ENCODE measurements around the gene ERFE.
A peak's percentile ranks its signal among the peaks of the same experiment; 100 is the strongest.

ERFE gene

DNA sequence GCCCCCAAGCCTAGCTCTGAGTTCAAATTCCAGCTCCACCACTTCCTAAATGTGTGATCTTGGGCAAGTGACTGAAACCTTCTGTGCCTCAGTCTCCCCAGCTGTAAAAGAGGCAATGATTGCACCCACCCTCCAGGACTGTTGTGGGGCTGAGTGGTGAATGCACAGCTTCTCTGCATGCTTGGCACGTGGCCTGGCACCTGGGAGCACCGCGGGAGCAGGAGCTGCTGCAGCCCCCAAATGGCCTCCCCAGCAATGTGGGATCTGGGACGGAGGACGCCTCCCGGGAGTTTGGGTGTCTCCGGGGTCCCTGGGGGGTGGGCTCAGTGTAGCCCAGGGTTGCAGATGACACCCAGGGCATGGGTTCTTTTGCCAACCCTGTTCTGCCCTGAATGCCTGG lies 18.7 kb upstream of the ERFE start:
- DNase-seq (ENCODE audit: low read depth), result no peak

DNA sequence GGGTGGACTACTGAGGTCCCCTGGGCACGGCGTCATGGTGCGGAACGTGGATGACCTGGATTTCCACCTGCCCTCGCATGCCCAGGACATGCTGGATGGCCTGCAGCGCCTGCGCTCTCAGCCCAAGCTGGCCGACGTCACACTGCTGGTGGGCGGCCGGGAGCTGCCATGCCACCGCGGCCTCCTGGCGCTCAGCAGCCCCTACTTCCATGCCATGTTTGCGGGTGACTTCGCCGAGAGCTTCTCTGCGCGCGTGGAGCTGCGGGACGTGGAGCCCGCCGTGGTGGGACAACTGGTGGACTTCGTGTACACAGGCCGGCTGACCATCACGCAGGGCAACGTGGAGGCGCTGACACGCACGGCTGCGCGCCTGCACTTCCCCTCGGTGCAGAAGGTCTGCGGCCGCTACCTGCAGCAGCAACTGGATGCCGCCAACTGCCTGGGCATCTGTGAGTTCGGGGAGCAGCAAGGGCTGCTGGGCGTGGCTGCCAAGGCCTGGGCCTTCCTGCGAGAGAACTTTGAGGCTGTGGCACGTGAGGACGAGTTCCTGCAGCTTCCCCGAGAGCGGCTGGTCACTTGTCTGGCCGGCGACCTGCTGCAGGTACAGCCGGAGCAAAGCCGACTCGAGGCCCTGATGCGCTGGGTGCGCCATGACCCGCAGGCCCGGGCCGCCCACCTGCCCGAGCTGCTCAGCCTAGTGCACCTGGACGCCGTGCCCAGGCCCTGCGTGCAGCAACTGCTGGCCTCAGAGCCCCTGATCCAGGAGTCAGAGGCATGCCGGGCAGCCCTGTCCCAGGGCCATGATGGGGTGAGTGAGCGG lies 17.8 kb upstream of the ERFE start:
- DNase-seq (ENCODE audit: low read depth), result no peak

DNA sequence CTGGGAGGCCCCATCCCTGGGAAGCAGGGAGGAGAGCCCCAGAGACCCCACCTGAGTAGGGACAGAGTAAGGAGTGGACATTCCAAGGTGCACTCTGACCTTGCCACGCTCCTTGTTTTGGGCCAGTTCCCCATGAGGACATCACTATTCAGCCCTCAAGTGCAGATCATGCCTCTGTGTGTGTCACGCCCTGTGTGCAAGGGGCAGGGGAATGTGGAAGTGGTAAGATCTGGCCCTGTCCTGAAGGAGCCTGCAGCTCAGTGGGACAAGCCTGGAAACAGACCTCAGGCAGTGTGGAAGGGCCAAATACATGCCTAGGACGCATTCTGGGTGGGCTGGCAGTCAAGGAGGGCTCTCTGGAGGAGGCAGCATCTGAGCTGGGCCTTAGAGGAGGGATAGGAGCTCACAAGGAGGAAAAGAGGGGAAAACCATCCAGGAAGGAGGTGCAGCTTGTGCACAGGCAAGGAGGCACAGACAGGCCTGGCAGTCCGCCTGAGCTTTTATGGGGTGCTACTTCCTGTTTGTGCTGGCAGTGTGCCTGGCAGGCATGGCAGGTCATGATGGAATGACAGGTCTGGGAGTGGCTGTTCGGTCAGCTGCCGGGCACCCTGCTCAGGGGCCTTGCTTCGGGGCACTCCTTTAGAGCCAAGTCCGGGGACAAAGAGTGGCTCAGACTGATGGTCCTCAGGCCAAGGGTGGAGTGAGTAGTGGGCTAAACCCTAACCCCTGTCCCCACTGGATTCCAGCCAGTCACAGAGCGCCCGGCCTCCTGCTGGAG lies 17.0 kb upstream of the ERFE start:
- no peak for DNase-seq (ENCODE audit: low read depth)

DNA sequence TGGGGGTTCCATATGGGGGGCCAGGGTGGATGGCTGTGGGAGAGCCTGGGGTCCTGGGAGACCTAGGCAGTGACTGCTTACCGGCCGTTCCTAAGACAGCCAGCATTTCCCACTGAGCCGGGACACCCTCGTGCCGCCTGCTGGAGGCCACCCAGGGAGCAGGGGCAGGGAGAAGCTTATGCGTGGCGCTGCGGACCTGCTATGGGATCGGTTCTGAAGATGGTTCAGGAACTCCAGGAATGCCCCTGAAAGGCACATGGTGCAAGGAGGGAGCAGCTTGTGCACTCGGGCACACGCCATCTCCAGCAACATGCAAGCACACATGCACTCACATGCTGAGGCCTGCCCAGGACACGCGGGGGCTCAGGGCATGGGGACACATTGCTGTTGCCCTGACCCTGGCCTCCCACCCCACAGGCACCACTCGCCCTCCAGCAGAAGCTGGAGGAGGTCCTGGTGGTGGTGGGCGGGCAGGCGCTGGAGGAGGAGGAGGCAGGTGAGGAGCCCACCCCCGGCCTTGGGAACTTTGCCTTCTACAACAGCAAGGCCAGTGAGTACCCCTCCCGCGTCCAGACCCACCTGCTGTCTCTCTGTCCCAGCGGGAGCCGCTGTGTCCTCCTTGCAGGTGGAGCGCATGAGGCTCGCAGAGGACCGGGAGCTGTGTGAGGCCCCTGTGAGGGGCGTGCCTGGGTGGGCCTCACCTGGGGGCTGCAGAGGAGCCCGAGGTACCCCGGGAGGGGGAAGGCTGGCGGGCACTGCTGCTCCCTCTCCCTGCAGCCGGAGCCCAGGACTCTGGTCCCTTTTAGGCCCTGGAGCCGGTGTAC lies 16.2 kb upstream of the ERFE start:
- no peak for DNase-seq (ENCODE audit: low read depth)

DNA sequence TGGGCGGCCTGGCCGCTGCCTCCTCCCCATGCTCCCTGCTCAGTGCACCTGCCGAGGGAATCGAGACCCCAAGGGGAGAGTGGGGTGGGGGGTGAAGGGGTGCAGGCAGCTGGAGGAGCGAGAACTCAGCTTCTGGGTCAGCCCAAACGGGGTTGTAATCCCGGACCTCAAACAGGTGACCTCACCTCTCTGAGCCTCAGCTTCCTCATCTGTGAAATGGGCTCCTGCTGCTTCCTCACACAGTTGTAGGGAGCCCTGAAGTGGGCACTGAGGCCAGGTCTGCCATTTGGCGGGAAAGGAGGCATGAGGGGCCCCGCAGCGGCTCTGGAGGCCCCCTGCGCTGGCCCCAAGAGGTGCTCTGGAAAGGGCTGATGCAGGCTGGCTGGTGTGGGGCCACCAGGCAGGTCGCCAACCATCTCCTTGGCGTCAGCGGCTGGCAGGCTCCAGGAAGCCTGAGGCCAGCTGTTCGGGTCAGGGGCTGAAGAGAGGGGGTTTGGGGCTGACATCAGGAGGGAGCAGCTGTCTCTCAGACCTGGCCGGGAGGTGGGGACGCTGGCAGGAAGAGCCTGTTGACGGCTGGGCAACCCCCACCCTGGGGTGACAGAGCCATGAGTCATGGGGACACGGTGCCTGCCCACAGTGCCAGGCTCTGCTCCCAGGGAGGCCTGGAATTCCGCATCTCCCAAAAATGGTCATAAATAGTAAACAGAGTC lies 15.4 kb upstream of the ERFE start:
- no peak for DNase-seq (ENCODE audit: low read depth)

DNA sequence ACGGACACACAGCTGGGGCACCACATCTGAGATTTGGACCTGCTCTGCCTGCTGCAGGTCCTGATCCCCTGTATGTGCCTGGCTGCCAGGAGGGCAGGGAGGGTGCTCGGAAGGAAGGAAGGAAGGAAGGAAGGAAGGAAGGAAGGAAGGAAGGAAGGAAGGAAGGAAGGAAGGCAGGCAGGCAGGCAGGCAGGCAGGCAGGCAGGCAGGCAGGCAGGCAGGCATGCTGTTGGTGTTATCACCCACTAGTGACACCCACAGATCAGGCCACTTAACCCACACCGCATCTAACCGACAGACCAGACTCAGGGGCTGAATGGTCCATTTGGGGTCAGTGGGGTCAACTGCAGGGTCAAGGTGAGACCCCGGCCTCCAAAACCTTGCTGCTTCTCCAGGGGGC lies 14.5 kb upstream of the ERFE start:
- no peak for DNase-seq (ENCODE audit: low read depth)

DNA sequence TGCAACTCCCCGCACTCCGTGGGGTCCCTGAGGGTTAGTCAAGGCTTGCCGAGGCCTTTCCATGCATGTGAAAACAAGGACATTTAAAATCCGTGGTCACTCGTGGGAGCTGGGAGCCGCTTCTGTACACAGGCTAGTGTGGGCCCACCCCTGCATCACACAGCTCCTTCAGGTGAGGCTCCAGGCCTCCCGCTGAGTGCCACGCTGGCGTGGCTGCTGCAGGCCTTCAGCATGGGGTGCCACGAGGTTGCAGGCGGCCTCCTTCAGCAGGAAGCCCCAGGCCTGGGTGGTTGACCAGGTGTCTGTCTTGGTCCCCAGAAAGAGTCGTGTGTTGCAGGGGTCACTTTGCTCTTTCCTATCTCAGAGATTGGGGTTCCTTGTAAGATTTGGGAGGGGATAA lies 13.7 kb upstream of the ERFE start:
- DNase-seq (ENCODE audit: low read depth), result no peak

DNA sequence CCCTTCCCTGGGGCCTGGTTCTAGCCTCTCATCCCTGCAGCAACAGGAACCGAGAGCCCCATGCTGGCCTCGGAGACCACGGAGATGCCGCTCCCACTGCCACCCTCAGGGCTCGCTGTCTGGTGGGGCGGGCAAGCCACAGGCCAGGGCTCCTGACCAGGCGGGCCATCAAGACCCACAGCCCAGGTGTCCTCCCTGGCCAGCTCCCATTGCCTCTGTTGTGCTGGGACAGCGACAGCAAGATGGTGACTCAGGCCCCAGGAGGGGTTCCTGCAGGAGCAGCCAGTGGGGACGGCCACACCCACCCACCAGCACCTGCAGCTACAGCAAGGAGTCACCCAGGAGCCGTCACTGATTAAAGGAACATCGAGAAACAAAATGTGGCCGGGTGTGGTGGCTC lies 12.9 kb upstream of the ERFE start:
- no peak for DNase-seq (ENCODE audit: low read depth)

DNA sequence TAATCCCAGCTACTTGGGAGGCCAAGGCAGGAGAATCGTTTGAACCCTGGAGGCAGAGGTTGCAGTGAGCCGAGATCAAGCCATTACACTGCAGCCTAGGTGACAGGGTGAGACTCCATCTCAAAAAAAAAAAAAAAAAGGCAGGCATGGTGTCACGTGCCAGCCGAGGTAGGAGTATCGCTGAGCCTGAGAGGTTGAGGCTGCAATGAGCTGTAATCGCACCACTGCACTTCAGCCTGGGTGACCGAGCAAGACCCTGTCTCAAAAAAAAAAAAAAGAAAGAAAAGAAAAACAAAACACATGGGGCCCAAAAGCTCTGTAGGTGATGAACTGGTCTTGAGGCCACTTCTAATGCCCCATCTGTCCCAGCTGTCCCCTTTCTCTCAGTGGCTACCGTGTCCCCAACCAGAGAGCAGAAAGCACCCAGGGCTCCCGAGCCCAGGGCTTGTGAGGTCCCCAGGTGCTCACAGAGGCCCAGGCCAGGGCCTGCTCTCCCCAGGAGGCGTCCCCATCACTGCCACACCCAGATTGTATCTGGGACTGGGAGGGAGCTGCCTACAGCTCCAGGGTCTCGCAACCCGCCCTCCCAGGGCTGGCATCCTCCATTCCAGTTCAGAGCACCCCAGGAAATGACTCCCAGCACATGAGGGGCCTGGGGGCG lies 11.8 kb upstream of the ERFE start:
- DNase-seq (ENCODE audit: low read depth), result no peak

DNA sequence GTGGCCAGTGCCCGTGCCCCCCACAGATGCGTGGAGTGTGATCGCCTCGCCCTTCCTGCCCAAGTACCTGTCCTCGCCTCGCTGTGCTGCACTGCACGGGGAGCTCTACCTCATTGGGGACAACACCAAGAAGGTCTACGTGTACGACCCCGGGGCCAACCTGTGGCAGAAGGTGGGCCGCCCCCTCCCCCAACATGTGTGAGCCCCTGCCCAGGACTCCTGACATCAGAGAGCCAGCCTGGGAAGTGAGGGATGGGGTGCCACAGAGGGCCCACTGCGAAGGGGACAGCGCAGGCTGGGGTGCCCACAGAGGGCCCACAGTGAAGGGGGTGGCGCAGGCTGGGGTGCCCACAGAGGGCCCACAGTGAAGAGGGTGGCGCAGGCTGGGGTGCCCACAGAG lies 9.8 kb upstream of the ERFE start:
- DNase-seq (ENCODE audit: low read depth), result no peak

DNA sequence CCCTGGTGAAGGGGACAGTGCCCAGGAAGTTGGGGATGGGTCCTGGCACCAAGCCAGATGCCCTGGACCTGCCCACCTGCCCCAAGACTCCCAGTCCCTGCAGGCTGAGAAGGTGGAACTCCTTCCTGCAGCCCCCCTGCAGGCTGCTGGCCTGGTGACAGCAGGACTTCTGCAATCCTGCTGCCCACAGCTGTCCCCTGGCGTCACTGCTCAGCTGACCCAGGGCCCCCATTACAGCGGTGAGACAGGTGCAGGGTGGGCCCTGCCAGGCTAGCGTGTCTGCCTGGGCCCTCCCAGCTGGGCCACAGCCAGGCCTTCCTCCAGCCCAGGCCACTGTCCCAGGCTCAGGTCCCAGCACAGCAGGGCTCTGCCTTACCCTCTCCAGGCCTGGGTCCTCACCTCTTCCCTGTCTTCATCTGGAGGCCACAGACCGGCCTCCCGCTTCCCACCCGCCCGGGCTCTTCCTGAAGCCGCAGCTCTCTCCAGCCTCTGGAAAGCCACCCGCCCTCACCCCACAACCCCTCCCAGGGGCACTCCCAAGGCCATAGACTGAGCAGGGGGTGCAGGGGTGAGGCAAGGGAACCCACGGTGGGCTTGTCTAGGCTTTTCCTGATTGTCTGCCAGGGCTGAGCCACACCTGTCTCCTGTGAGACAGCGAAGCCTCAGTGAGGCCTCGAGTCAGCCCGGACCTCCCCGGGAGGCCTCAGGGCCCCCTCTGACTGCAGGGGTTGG lies 8.8 kb upstream of the ERFE start:
- no peak for DNase-seq (ENCODE audit: low read depth)

DNA sequence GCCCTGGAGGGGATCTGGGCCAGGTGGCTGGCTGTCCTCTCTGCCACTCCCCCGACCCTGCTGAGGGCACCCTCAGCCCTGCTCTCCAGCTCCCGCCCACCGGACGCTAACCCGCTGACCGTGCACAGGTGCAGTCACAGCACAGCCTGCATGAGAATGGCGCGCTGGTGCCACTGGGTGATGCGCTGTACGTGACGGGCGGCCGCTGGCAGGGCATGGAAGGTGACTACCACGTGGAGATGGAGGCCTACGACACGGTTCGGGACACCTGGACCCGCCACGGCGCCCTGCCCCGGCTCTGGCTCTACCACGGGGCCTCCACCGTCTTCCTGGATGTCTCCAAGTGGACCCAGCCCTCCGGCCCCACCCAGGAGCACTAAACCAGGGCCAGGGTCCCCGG lies 8.1 kb upstream of the ERFE start:
- DNase-seq (ENCODE audit: low read depth), result no peak

DNA sequence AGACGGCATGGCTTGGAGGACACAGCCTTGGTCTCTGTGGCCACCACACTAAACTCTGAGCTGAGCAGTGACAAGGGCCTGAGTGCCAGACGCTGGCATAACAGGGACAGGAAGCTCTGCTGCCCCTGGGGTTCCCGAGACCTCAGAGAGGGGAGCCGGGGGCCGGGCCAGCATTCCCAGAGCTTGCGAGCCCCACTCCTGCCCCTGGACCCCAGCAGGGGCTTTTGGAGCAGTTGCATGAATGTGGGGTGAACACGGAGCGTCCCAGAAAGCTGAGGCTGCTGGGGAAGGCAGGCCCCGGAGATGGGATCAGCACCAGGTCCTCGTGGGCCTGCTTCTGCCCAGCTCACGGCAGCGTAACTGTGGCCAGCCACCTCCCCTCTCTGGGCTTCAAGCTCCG lies 7.6 kb upstream of the ERFE start:
- DNase-seq (ENCODE audit: low read depth), result no peak

DNA sequence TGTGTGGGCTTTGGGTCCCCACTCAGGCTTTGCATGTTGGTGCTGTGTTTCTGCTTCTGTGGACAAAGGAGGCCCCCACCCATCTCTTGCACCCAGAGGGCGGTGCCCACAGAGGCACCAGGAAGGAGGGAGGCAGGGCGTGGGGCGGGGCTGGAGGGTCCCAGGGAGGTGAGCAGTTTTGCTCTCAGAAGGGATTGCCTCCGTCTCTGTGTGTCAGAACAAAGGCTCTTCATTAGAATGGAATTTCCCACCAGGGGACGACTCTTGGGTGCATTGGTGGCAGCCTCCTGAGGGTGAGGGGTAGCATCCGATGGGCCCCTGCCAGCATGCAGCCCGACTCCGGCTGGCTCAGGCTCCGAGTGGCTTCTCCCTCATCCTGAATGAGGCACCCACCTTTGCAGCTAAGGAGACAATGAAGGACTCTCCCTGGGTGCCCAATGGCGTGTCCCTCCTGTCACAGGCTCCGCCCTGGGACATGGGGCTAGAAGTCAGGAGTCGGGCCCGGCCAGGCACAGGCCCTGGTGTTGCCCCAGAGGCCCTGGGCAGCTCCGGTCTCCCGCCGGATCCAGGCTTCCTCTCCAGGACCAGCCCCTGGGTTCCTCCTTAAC lies 7.0 kb upstream of the ERFE start:
- no peak for DNase-seq (ENCODE audit: low read depth)

DNA sequence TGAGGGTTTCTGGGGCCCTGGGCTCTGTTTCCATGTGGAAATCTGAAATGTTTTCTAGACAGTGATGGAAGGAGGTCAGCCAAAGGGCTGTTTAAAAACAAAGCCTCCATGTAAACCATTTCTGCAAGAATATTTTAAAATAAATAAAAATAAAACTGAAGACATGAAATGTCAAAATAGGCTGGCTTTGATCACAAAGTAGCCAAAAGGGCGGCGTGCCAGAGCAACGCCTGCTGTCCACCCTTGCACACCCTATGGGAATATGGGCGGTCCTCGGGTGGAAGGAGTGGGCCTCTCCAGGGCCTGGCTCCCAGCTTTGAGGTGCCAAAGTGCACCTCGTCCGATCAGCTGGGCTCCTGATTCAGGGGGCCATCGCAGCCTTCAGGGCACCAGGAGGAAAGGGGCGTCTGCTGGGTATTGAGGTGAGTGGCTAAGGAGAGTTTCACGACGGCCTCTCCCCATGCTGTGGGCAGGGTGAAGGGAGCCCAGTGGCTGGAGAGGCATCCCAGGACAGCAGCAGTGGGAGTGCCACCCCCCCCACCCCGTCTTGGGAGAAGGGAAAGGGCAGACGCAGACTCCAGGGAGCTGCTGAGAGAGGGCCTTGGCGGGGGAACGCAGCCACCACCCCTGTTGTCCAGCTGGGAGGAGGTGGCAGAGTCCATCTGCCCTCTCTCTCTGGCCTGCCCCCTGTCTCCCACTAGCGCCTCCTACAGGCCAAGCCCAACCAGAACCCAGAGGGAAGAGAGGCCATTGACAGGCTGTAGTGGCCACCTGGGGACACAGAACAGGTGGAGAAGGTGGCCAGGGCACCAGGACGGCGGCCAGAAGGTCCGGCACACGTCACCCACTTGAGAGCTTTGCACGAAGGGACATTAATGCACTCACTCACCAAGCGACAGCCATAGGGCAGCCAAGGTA lies 5.7 kb upstream of the ERFE start:
- no peak for DNase-seq (ENCODE audit: low read depth)

DNA sequence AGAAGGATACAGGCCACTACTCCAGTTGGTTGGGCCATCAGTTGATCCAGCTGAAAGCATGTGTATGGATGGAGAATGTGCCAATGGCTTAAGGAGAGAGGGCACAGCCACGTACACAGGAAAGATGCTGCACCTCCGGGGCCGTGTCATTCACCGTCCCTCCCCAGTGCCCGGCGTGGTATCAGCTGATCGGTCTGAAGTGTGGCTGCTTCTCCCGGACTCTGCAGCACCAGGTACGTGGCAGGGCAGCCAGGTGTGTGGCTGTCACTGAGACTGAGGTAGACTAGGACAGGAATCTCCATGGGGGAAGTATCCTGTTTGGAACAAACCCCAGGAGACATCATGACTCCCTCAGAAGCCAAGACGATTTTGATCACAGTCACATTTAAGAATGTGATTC lies 4.2 kb upstream of the ERFE start:
- DNase-seq (ENCODE audit: low read depth), result no peak

DNA sequence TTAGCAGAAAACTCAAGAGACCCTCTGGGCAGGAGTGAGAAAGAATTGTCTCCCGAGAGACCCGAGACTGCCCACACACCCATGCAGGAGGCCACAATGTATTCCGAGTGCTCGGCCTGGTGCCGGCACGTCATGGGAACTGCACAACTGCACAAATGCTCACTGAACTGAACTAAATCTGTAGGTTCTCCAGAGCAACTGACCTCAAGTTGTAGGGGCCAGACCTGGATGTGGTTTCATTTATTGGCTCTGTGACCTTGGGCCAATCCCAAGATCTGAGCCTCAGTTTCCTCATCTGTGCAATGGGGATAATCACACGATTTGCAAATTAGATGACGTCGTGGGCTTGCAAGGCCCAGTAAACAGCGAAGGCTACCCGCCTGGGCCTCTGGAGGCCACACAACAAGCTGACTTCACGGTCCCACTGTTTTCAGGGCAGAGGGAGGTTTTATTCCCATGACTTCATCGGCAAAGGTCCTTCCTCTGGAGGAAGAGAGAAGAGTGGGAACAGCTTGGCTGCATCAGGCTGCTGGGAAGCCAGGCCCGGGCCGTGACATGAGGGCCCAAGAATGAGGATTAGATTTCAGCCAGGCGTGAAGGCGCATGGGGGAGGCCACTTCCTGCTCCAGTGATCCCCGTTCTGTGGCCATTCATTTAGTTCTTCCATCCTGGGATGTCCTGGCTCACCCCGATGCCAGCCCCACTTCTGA lies 3.6 kb upstream of the ERFE start:
- DNase-seq (ENCODE audit: low read depth), result peak; percentile 67
